Neural cell (in vitro differentiated cells): ENCODE results near the gene ZNF516.

ENCODE experiments used
- MXI1 ChIP-seq: fragments of 450-650 bp; conservative IDR thresholded peaks from 2 replicates; pipeline ENCODE4 v1.6.1; 2014; ENCODE audit warnings: antibody characterized with exemption, mild to moderate bottlenecking; ENCODE audit not compliant: poor library complexity, severe bottlenecking
- POLR2AphosphoS5 ChIP-seq: IDR thresholded peaks from 2 replicates; pipeline ENCODE4 v1.6.1; 2012

- TF ChIP-seq POLR2AphosphoS5 = no peak
- no peak for TF ChIP-seq MXI1
Measured at GRCh38 chr18:76338619-76339245, 156.3 kb downstream of the ZNF516 start.
